Tibial nerve (tissue), 4 donors: ENCODE measurements around the gene KRT6B.

Source experiments
- EP300 ChIP-seq, 2 donors: sonication (generic); formaldehyde crosslinking; IDR thresholded peaks; one replicate each; pipeline ENCODE4 v1.6.1; 2017; ENCODE audit warnings: antibody characterized with exemption in 2 of 2, mild to moderate bottlenecking in 1 of 2
- POLR2A ChIP-seq, 2 donors: fragments of 450-650 bp; IDR thresholded peaks; one replicate each; pipeline ENCODE4 v1.6.1; 2017; ENCODE audit warnings: antibody characterized with exemption in 2 of 2, mild to moderate bottlenecking in 2 of 2, moderate library complexity in 2 of 2
- TF ChIP-seq, protein P1 (sequence below), 5 experiments: fragments of 200-600 bp in 3 of 5; fragments of 450-650 bp in 2 of 5; sonication (generic) in 3 of 5; IDR thresholded peaks; one replicate each; pipeline ENCODE4 v1.5.1; 2016 to 2019; ENCODE audit warnings: antibody characterized with exemption in 5 of 5, mild to moderate bottlenecking in 3 of 5, moderate library complexity in 2 of 5

GRCh38 chr12:52501490-52501889, 49.5 kb upstream of the KRT6B start:
- TF ChIP-seq, protein P1, sequence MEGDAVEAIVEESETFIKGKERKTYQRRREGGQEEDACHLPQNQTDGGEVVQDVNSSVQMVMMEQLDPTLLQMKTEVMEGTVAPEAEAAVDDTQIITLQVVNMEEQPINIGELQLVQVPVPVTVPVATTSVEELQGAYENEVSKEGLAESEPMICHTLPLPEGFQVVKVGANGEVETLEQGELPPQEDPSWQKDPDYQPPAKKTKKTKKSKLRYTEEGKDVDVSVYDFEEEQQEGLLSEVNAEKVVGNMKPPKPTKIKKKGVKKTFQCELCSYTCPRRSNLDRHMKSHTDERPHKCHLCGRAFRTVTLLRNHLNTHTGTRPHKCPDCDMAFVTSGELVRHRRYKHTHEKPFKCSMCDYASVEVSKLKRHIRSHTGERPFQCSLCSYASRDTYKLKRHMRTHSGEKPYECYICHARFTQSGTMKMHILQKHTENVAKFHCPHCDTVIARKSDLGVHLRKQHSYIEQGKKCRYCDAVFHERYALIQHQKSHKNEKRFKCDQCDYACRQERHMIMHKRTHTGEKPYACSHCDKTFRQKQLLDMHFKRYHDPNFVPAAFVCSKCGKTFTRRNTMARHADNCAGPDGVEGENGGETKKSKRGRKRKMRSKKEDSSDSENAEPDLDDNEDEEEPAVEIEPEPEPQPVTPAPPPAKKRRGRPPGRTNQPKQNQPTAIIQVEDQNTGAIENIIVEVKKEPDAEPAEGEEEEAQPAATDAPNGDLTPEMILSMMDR (IDR thresholded peaks at IDR 0.05), result no peak
- TF ChIP-seq EP300 (IDR thresholded peaks at IDR 0.05) (no peak), POLR2A (IDR thresholded peaks at IDR 0.05) (no peak)
